ENCODE measurements around the gene ATP6V1C2.
A peak's percentile ranks its signal among the peaks of the same experiment; 100 is the strongest.
"Not testable (repeated sequence)": the region's sequence is repeated elsewhere in the genome, so short reads cannot be mapped to it uniquely, and the experiment has no call there.

The ATP6V1C2 gene

DNA sequence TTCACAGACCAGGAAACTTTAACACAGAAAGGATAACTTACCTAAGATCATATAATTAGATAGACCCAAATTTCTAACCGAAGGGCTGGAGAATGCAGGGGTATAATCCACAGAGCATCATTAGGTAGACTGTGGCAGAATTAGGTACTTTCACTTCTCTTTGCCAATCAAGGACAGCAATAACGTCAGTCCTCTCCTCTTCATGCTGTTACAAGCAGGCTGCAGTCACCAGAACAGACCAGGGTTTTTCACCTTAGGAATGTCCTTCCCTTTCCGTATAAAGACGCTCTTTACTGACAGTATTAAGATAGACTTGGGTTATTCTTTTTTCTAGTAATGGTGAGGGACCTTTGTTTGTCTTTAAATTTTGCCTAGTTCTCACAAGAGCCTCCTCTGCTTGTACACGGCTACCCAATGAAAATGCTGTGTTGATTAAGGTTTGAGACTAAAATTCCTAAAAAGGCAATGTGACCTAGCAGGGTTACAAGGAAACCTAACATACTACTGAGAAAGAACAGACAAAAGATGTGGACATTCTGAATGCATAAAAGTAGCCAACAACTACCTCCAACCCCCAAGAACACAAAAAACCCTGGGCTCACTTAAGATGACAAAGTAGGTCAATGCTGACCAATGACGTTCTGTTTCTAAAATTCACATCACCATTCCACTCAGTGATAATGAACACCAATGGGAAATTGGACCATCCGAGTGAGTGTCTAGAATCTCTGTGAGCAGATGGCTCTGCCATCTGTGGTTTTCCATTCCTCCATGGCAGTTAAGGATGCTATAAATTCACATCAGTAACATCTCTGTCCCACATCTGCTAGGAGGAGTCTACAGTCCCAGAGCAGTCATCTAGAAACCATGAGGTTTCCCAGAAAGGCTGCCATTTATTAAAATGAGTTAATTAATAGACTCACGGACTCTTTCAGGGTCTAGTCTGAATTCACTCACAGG lies 89.1 kb downstream of the ATP6V1C2 start:
- no peak for TF ChIP-seq CTCF (IDR thresholded peaks at IDR 0.05; ENCODE audit: insufficient read depth, low read depth, low read length, missing control alignments)
- peak; percentile 47 for DNase-seq (ENCODE audit: low read depth)
- peak overlapping the region; percentile 63 for H3K4me3 ChIP-seq (ENCODE audit: low read length)

GRCh38 chr2:10811517-10811916 lies 90.1 kb downstream of the ATP6V1C2 start:
- DNase-seq (ENCODE audit: low read depth): peak; percentile 11
- H3K4me3 ChIP-seq (ENCODE audit: low read length): peak overlapping the region; percentile 63
- no peak for TF ChIP-seq CTCF (IDR thresholded peaks at IDR 0.05; ENCODE audit: insufficient read depth, low read depth, low read length, missing control alignments)

DNA sequence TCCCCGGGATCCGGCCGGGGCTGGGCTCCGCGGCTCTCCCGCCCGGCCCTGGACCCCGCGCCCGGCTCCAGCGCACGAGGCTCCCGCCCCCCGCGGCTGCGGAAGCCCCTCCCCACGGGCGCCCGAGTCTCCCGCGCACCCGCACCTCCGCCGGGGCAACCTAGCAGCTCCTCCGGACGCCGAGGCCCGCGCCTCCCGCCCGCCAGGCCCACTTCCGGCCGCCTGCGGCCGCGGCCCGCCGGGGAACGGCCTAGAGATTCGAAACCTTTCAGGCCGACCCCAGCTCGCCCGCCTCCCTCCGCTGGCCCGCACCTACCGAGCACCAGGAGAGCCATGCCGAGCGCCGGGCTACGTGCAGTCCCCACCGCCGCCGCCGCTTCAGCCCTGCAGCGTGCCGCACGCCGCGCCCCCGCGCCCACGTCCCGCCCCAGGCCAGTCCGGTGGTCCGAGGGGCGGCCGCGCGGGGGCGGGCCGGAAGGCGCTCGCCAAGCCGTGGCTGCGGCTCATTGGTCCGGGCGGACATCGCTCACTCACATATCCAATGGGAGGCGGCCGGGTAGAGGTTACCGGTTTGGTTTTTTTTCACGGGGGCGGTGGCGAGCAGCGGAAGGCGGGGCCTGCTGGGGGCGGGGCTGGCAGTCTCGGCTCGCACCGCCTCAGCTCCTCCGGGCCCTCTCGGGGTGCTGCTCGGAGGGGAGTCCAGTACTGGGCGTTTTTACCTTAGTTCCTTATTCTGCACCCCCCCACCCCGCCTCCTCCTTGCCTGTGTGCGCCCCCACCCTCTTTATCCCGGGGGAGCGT lies 91.1 kb downstream of the ATP6V1C2 start, which contains the start of gene PDIA6:
PDIA6 (minus strand) TSS at position 424 of the 801 bp plus-strand sequence; CDS start at position 335, 89 bp downstream.
- no peak for TF ChIP-seq CTCF (IDR thresholded peaks at IDR 0.05; ENCODE audit: insufficient read depth, low read depth, low read length, missing control alignments)
- peak; percentile 96 for DNase-seq (ENCODE audit: low read depth)
- H3K4me3 ChIP-seq (ENCODE audit: low read length): peak within 1 kb of the TSS; percentile 63

DNA sequence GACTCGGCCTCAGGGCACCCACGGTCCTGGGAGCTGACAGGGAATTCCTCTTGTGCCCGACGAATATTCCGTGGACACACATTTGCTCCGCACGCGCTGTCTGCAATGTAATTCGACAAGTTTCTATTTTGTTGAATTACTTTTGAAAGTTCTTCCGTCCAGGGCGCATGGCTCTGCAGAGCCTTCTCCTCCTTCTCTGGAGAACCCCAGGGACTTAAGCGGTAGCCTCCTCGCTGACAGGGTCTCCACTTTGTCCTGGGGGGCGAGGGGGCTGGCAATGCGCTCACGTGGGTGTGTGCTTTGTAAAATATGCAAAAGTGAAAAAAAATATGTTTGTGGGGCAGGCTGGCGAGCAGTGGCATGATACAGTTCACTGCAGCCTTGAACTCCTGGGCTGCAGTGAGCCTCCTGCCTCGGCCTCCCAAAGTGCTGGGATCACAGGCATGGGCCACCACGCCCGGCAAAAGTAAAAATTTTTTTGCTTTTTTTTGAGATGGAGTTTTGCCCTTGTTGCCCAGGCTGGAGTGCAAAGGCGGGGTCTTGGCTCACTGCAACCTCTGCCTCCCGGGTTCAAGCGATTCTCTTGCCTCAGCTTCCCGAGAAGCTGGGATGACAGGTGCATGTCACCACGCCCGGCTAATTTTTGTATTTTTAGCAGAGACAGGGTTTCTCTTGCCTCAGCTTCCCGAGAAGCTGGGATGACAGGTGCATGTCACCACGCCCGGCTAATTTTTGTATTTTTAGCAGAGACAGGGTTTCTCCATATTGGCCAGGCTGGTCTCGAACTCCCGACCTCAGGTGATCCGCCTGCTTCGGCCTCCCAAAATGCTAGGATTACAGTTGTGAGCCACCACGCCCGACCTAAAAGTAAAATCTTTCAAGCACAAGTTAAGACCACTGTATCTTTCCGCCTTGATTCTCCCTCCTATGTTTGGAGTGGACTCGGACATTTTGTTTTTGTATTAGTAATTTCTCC lies 92.0 kb downstream of the ATP6V1C2 start:
- H3K4me3 ChIP-seq (ENCODE audit: low read length): peak overlapping the region; percentile 63
- DNase-seq (ENCODE audit: low read depth): not testable (repeated sequence)

GRCh38 chr2:10814142-10814541 lies 92.7 kb downstream of the ATP6V1C2 start:
- no peak for TF ChIP-seq CTCF (IDR thresholded peaks at IDR 0.05; ENCODE audit: insufficient read depth, low read depth, low read length, missing control alignments)
- no peak for DNase-seq (ENCODE audit: low read depth)

GRCh38 chr2:10814571-10815331 lies 93.3 kb downstream of the ATP6V1C2 start:
- TF ChIP-seq CTCF (IDR thresholded peaks at IDR 0.05; ENCODE audit: insufficient read depth, low read depth, low read length, missing control alignments): no peak
- no peak overlapping the region for H3K4me3 ChIP-seq (ENCODE audit: low read length)
- no peak for DNase-seq (ENCODE audit: low read depth)

More at GRCh38 chr2:10814142-10814541, 92.7 kb downstream of the ATP6V1C2 start:
- H3K4me3 ChIP-seq (ENCODE audit: low read length): no peak overlapping the region

Data from epithelial cell of esophagus (primary cell).